Right atrium auricular region (tissue), 2 donors: ENCODE measurements around the gene UBE2Q2. TPM values are rescaled to one million over a fixed set of nuclear protein-coding genes. Genes with fewer than 3 reads are reported as not detected.
"Not testable (repeated sequence)": the region's sequence is repeated elsewhere in the genome, so short reads cannot be mapped to it uniquely, and the experiment has no call there.

Source experiments
- DNase-seq: peaks from one replicate; pipeline ENCODE4 v3.0.0-alpha.2; 2019; ENCODE audit warnings: low spot score
- H3K27ac ChIP-seq, 2 donors: fragments of 200-600 bp; sonication (generic); 1 replicate in 1 of 2; 2 replicates in 1 of 2; pipeline ENCODE4 v1.5.1; 2016 to 2019
- H3K27me3 ChIP-seq, 2 donors: fragments of 200-600 bp; sonication (generic); one replicate each; pipeline versions ENCODE4 v1.5.1 to v1.6.0; 2017 to 2019
- H3K36me3 ChIP-seq: fragments of 200-600 bp; sonication (generic); one replicate; pipeline ENCODE4 v1.5.1; 2016
- H3K4me1 ChIP-seq, 2 donors: fragments of 200-600 bp; sonication (generic); one replicate each; pipeline versions ENCODE4 v1.5.1 to v1.6.0; 2017 to 2019
- H3K4me3 ChIP-seq, 2 donors: fragments of 200-600 bp; sonication (generic); 1 replicate in 1 of 2; 2 replicates in 1 of 2; pipeline ENCODE4 v1.5.1; 2017 to 2019; ENCODE audit warnings: mild to moderate bottlenecking in 1 of 2, moderate library complexity in 1 of 2
- H3K9me3 ChIP-seq, 2 donors: fragments of 200-600 bp; sonication (generic); one replicate each; pipeline ENCODE4 v1.5.1; 2019
- total RNA-seq, 2 donors: library from RNA; depleted of rRNA; stranded (reverse); fragments of >200 nt; gene quantifications; one replicate each; pipeline ENCODE4 v1.1.0, GENCODE V29; 2016
- TF ChIP-seq, protein P1 (sequence below), 2 donors: fragments of 200-600 bp; sonication (generic); IDR thresholded peaks; one replicate each; pipeline ENCODE4 v1.5.1; 2019; ENCODE audit warnings: antibody characterized with exemption in 2 of 2

UBE2Q2 gene
- total RNA-seq, 2 donors from 2014 or later, result 19.3 to 30.4 TPM

DNA sequence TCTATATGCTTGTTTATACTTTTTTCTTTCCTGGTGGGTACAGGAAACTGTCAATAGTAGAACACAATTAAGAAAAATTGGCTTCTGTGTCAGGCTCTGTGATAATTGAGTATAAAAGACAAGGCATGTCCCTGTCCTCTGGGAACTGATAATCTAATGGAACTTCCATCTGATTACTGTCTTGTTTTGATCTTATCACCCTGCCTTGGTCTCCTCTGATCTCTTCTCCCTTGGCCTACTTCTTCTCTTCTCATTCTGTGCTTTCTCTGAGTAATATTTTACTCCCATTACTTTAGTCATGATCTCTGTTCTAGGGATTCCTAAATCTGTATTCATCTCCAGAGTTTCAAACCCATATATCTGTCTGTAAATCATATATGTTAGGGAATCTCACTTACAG lies 14.6 kb downstream of the UBE2Q2 start:
- Histone ChIP-seq H3K27ac (no peak overlapping the region), H3K27me3 (no peaks in the 10 kb centered on the region), H3K36me3 (peaks cover 4% of the 10 kb centered on the region), H3K9me3 (no peaks in the 10 kb centered on the region), H3K4me3 (no peak overlapping the region), H3K4me1 (no peaks in the 10 kb centered on the region)
- TF ChIP-seq, protein P1, sequence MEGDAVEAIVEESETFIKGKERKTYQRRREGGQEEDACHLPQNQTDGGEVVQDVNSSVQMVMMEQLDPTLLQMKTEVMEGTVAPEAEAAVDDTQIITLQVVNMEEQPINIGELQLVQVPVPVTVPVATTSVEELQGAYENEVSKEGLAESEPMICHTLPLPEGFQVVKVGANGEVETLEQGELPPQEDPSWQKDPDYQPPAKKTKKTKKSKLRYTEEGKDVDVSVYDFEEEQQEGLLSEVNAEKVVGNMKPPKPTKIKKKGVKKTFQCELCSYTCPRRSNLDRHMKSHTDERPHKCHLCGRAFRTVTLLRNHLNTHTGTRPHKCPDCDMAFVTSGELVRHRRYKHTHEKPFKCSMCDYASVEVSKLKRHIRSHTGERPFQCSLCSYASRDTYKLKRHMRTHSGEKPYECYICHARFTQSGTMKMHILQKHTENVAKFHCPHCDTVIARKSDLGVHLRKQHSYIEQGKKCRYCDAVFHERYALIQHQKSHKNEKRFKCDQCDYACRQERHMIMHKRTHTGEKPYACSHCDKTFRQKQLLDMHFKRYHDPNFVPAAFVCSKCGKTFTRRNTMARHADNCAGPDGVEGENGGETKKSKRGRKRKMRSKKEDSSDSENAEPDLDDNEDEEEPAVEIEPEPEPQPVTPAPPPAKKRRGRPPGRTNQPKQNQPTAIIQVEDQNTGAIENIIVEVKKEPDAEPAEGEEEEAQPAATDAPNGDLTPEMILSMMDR (IDR thresholded peaks at IDR 0.05), result no peak
- no peak for DNase-seq

DNA sequence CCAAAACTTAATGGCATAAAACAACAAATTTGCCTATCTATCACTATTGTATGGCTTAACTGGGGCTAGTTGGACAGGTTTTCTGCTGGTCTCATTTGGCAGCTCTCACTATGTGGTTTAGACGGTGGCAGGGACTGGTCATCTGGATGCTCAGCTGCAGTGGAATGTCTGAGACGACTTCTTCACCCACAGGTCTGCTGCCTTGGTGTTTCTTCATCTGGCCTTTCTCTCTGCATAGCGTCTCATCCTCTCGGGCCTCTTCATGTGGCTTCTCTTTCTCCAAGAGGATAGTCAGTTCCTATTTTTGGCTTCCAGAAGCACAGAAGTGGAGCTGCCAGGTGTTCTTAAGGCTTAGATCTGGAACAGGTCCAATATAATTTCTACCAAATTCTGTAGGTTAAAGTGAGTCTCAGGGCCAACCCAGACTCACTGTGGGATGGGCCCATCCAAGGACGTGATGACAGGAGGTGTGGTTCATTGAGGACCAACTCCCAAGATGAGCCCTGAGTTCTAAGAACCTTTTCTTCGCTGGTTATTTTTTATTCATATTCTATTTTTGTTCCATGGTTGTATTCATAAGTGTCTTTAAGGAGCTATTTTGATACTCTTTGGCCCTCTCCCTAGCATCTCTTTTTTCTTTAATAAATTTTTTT lies 18.6 kb downstream of the UBE2Q2 start:
- no peaks in the 10 kb centered on the region for H3K4me1 ChIP-seq
- no peaks in the 10 kb centered on the region for H3K27me3 ChIP-seq
- DNase-seq, result no peak
- no peak overlapping the region for H3K27ac ChIP-seq
- no peaks in the 10 kb centered on the region for H3K9me3 ChIP-seq
- no peak overlapping the region for H3K4me3 ChIP-seq
- no peaks in the 10 kb centered on the region for H3K36me3 ChIP-seq
- TF ChIP-seq, protein P1 (IDR thresholded peaks at IDR 0.05), result no peak

DNA sequence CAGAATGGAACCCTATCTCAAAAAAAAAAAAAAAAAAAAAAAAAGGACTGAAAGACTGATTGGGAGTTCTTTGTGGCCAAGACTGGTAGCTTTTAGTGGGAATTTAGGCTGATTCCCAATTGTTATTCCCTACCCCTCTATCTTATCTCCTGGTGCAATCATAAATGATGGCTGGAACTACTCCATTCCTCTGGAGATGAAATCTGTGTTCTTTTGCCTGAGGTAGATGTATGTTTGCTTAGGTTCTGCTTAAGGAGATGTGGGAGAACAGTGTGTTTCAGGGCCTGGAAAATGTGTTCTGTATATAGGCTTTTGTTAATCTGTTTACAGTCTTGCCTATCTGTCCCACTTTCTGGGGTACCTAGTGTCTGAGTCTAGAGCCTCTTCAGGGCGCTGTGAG lies 19.5 kb downstream of the UBE2Q2 start:
- Histone ChIP-seq H3K27me3 (no peaks in the 10 kb centered on the region), H3K4me1 (no peaks in the 10 kb centered on the region), H3K9me3 (no peaks in the 10 kb centered on the region), H3K36me3 (no peaks in the 10 kb centered on the region), H3K27ac (no peak overlapping the region), H3K4me3 (no peak overlapping the region)
- DNase-seq, result no peak
- TF ChIP-seq, protein P1 (IDR thresholded peaks at IDR 0.05), result no peak

DNA sequence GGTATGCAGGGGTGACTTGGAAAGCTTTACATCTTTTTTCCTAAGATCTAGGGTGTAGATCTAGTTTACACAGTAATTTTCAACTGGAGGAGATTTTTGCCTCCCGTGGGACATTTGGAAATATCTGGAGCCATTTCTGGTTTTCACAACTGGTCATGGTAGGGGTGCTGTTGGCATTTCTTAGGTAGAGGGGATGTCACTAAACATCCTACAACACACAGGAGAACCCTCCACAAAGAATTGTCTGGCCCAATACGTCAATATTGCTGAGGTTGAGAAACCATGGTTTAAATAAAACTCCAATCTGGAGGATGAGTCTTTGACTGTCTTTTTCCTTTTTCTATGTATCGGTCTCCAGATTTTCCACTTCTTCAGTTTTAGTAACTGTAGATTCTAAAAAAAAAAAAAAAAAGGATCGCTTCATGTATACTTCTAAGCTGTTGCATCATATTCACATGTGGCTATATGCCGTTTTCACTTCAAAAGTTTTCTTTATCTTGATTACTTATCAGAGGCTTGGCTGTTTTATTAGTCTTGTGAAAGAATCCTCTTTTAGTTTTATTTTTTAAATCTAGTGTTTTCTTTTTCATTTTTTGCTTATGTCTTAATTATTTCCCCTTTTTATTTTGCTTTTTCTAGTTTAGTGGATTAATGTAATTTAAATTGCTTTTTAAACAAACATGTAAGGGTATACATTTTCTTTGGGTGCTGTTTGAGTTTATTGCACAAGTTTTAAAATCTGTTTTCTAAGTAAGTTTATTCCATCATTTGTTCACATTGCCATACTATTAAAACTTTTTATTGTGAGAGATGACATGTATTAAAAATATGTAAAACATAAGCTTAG lies 21.2 kb downstream of the UBE2Q2 start:
- DNase-seq, result no peak
- Histone ChIP-seq H3K4me1 (no peaks in the 10 kb centered on the region), H3K36me3 (peaks cover 5% of the 10 kb centered on the region), H3K27me3 (no peaks in the 10 kb centered on the region), H3K4me3 (no peak overlapping the region), H3K9me3 (no peaks in the 10 kb centered on the region), H3K27ac (no peak overlapping the region)
- TF ChIP-seq, protein P1 (IDR thresholded peaks at IDR 0.05), result no peak

DNA sequence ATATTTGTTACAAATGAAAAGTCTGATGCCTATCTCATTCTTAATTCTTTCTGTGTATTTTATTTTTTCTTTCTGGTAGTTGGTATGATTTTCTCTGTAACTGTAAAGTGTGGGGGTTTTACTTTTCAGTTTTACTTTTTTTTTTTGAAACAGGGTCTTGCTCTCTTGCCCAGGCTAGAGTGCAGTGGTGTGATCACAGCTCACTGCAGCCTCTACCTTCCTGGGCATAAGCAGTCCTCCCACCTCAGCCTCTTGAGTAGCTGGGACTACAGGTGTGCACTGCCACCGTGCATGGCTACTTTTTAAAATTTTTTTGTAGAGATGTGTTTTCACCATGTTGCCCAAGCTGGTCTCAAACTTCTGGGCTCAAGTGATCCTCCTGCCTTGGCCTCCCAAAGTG lies 22.8 kb downstream of the UBE2Q2 start:
- peaks cover 13% of the 10 kb centered on the region for H3K36me3 ChIP-seq
- DNase-seq, H3K9me3 ChIP-seq, H3K27me3 ChIP-seq, H3K4me1 ChIP-seq, H3K27ac ChIP-seq, H3K4me3 ChIP-seq: not testable (repeated sequence)

DNA sequence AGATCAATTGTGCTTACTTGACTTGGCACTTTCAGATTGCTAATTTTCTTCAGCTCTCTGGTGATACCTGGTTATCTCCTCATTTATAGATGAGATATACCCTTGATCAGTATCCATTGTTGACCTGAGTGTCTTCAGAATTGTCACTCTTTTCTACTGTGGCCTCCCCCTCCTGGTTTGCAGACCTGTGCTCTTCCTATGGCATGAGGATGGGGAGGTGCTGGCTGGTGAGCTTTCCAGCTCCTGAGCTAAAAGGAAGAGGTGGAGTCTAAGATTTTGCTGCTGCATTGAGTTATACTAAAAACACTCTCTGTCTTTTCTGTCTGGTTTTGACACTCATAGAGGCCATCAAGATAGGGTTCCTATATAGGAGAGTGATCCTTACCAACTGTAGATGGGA lies 23.7 kb downstream of the UBE2Q2 start:
- TF ChIP-seq, protein P1 (IDR thresholded peaks at IDR 0.05), result no peak

More for the DNA sequence above, 23.7 kb downstream of the UBE2Q2 start:
- no peaks in the 10 kb centered on the region for H3K27me3 ChIP-seq
- no peak overlapping the region for H3K27ac ChIP-seq
- peaks cover 13% of the 10 kb centered on the region for H3K36me3 ChIP-seq
- no peak overlapping the region for H3K4me3 ChIP-seq
- no peak for DNase-seq
- no peaks in the 10 kb centered on the region for H3K9me3 ChIP-seq
- H3K4me1 ChIP-seq, result no peaks in the 10 kb centered on the region
